Muscle of leg (tissue), 16 donors: ENCODE data around the gene CNTLN. TPM values are rescaled to one million over a fixed set of nuclear protein-coding genes. Genes with fewer than 3 reads are reported as not detected.

ENCODE experiments used
- DNase-seq: peaks from one replicate; pipeline ENCODE4 v3.0.0; 2013
- H3K27ac ChIP-seq: one replicate; pipeline ENCODE4 v1.5.1; 2013; ENCODE audit warnings: mild to moderate bottlenecking, low read length, control low read depth
- H3K27me3 ChIP-seq: one replicate; pipeline ENCODE4 v1.6.1; 2013; ENCODE audit warnings: low read length; ENCODE audit not compliant: control insufficient read depth, insufficient read depth
- H3K36me3 ChIP-seq: one replicate; pipeline ENCODE4 v1.6.1; 2013; ENCODE audit warnings: low read length; ENCODE audit not compliant: control insufficient read depth, insufficient read depth
- H3K4me1 ChIP-seq: one replicate; pipeline ENCODE4 v1.6.1; 2013; ENCODE audit warnings: low read length; ENCODE audit not compliant: control insufficient read depth, insufficient read depth
- H3K4me3 ChIP-seq: one replicate; pipeline ENCODE4 v1.5.1; 2013; ENCODE audit warnings: low read length, control low read depth
- H3K9me3 ChIP-seq: replicated peaks from 2 replicates; pipeline ENCODE4 v1.6.1; 2013; ENCODE audit warnings: low read depth, low read length; ENCODE audit not compliant: control insufficient read depth
- WGBS: methylation state at CpG from one replicate; pipeline ENCODE4 v1.1.5; 2013; ENCODE audit warnings: missing lambda C conversion rate; ENCODE audit not compliant: insufficient coverage; 5-methylcytosine and 5-hydroxymethylcytosine counted together
- long read RNA-seq, 11 donors: transcript quantifications; one replicate each; lab custom pipeline, GENCODE V29; 2026
- polyA plus RNA-seq, 8 donors: library from polyadenylated mRNA; unstranded; fragments of 120-200 nt; gene quantifications; one replicate each; pipeline versions ENCODE4 v1.2.1 to v1.2.3, GENCODE V29; 2013; ENCODE audit warnings: inconsistent platforms in 1 of 8, low replicate concordance in 1 of 8; ENCODE audit not compliant: insufficient read length in 8 of 8, insufficient read depth in 1 of 8
- total RNA-seq: library from RNA; stranded (reverse); fragments of 120-200 nt; gene quantifications from one replicate; pipeline ENCODE4 v1.2.4, GENCODE V29; 2013

CNTLN gene, protein sequence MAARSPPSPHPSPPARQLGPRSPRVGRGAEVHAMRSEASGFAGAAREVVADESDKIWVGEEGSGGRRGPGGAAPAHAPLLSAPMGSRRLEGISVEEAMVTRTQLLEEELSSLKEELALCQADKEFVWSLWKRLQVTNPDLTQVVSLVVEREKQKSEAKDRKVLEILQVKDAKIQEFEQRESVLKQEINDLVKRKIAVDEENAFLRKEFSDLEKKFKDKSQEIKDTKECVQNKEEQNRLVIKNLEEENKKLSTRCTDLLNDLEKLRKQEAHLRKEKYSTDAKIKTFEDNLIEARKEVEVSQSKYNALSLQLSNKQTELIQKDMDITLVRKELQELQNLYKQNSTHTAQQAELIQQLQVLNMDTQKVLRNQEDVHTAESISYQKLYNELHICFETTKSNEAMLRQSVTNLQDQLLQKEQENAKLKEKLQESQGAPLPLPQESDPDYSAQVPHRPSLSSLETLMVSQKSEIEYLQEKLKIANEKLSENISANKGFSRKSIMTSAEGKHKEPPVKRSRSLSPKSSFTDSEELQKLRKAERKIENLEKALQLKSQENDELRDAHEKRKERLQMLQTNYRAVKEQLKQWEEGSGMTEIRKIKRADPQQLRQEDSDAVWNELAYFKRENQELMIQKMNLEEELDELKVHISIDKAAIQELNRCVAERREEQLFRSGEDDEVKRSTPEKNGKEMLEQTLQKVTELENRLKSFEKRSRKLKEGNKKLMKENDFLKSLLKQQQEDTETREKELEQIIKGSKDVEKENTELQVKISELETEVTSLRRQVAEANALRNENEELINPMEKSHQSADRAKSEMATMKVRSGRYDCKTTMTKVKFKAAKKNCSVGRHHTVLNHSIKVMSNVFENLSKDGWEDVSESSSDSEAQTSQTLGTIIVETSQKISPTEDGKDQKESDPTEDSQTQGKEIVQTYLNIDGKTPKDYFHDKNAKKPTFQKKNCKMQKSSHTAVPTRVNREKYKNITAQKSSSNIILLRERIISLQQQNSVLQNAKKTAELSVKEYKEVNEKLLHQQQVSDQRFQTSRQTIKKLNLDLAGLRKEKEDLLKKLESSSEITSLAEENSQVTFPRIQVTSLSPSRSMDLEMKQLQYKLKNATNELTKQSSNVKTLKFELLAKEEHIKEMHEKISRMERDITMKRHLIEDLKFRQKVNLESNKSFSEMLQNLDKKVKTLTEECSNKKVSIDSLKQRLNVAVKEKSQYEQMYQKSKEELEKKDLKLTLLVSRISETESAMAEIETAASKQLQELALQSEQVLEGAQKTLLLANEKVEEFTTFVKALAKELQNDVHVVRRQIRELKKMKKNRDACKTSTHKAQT (N-terminal part only)
- total RNA-seq (13.7 TPM), polyA plus RNA-seq (10 to 100 TPM in 3 of 8 donors, 1 to 10 TPM in 5; 7.2 to 12.6 (median 9.1) TPM)
- long read RNA-seq, donor 1, result 0 reads
- long read RNA-seq, donor 2, result 0 reads
- long read RNA-seq, donor 3, full-length matches to known transcripts, result 4 of 4 reads
- long read RNA-seq, donor 3, partial matches to known transcripts, result 0 of 4 reads
- long read RNA-seq, donor 3, other reads (novel, unspliced or antisense), result 0 of 4 reads
- long read RNA-seq, donor 4, result 0 reads
- long read RNA-seq, donor 5, full-length matches to known transcripts, result 2 of 2 reads
- long read RNA-seq, donor 5, partial matches to known transcripts, result 0 of 2 reads
- long read RNA-seq, donor 5, other reads (novel, unspliced or antisense), result 0 of 2 reads
- long read RNA-seq, donor 6, result 0 reads
- long read RNA-seq, donor 7, full-length matches to known transcripts, result 4 of 4 reads
- long read RNA-seq, donor 7, partial matches to known transcripts, result 0 of 4 reads
- long read RNA-seq, donor 7, other reads (novel, unspliced or antisense), result 0 of 4 reads
- long read RNA-seq, donor 8, full-length matches to known transcripts, result 1 of 1 reads
- long read RNA-seq, donor 8, partial matches to known transcripts, result 0 of 1 reads
- long read RNA-seq, donor 8, other reads (novel, unspliced or antisense), result 0 of 1 reads
- long read RNA-seq, donor 9, result 0 reads
- long read RNA-seq, donor 10, partial matches to known transcripts, result 7 of 7 reads
- long read RNA-seq, donor 10, other reads (novel, unspliced or antisense), result 0 of 7 reads
- long read RNA-seq, donor 11, result 0 reads

- Histone ChIP-seq H3K36me3 (no peaks in the 10 kb centered on the region), H3K9me3 (no peaks in the 10 kb centered on the region), H3K27ac (peak within 1 kb of the TSS; percentile 86), H3K27me3 (no peaks in the 10 kb centered on the region), H3K4me1 (peaks cover 6% of the 10 kb centered on the region), H3K4me3 (peak within 1 kb of the TSS; percentile 62)
- peak; percentile 97 for DNase-seq
- 1% methylated on average over 52 of the region's 61 CpGs for WGBS
Observed at GRCh38 chr9:17134396-17135294, at the start of gene CNTLN. TSS of gene CNTLN (plus strand) at chr9:17135040. CDS start at chr9:17135066, 26 bp downstream.

- WGBS, result 71% methylated on average over 1 of the region's 5 CpGs
- Histone ChIP-seq H3K9me3 (no peaks in the 10 kb centered on the region), H3K36me3 (no peaks in the 10 kb centered on the region), H3K4me1 (no peaks in the 10 kb centered on the region), H3K27ac (no peak overlapping the region), H3K27me3 (no peaks in the 10 kb centered on the region), H3K4me3 (no peak overlapping the region)
- no peak for DNase-seq
Observed at GRCh38 chr9:17088566-17088965, 46.3 kb upstream of the CNTLN start.

DNA sequence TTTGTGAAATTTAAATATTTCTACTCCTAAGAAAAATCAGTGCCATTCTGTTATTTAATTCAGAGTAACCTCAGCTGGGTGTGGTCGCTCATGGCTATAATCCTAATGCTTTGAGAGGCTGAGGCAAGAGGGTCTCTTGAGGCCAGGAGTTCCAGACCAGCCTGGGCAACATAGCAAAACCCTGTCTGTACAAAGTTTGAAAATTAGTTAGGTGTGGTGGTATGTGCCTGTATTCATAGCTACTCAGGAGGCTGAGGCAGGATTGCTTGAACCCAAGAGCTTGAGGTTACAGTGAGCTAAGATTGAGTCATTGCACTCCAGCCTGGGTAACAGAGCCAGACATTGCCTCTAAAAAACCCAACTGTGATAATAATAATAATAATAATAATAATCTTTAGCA, 44.8 kb upstream of the CNTLN start:
- H3K27me3 ChIP-seq, result no peaks in the 10 kb centered on the region
- H3K9me3 ChIP-seq, result no peaks in the 10 kb centered on the region
- WGBS, result no CpG with 5 or more reads among the region's 1 CpG
- no peak overlapping the region for H3K27ac ChIP-seq
- no peaks in the 10 kb centered on the region for H3K4me1 ChIP-seq
- H3K36me3 ChIP-seq, result no peaks in the 10 kb centered on the region
- DNase-seq, result no peak
- H3K4me3 ChIP-seq, result no peak overlapping the region

DNA sequence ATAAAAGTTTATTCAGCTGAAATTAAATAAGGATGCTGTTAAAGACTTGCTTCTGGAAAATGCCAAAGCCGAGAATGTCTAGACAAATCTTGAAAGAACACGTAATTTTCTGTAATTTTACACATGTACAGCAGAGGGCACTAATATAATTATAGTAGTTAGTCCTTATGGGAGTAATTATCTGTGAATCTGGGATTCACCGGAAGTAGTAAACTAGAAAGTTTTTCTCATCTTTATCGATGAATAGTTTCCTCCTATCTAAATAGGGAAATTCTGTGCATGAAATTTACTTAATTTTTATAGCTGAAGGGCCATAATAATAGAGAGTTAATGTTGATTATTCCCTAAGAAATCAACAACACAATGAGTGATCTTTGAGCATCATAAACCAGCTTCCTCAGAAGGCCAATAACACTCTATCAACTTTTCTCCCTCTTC, 18.4 kb upstream of the CNTLN start:
- no peak overlapping the region for H3K4me3 ChIP-seq
- no peaks in the 10 kb centered on the region for H3K4me1 ChIP-seq
- no peaks in the 10 kb centered on the region for H3K9me3 ChIP-seq
- no CpG with 5 or more reads among the region's 4 CpGs for WGBS
- no peak overlapping the region for H3K27ac ChIP-seq
- H3K27me3 ChIP-seq, result no peaks in the 10 kb centered on the region
- DNase-seq, result peak; percentile 41
- H3K36me3 ChIP-seq, result no peaks in the 10 kb centered on the region

- 50% methylated on average over 1 of the region's 3 CpGs for WGBS
- Histone ChIP-seq H3K27me3 (no peaks in the 10 kb centered on the region), H3K4me3 (no peak overlapping the region), H3K9me3 (no peaks in the 10 kb centered on the region), H3K27ac (no peak overlapping the region), H3K36me3 (no peaks in the 10 kb centered on the region), H3K4me1 (no peaks in the 10 kb centered on the region)
- no peak for DNase-seq
Observed at GRCh38 chr9:17117372-17117771, 17.5 kb upstream of the CNTLN start.

DNA sequence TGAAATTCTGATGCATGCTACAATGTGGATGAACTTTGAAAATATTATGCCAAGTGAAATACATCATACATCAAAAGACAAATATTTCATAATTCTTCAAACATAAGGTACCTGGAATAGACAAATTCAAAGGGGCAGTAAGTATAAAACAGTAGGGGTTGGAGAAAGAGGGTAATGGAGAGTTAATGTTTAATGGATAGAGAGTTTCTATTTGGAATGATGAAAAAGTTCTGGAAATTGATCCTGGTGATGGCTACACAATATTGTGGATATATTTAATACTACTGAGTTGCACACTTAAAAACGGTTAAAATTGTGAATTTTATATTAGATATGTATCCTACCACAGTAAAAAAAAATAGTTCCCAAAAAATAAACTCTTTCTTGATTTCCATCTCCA, 14.6 kb upstream of the CNTLN start:
- WGBS, result no CpG with 5 or more reads among the region's 1 CpG

GRCh38 chr9:17121264-17121663, 13.6 kb upstream of the CNTLN start:
- H3K36me3 ChIP-seq, result no peaks in the 10 kb centered on the region
- H3K4me3 ChIP-seq, result no peak overlapping the region
- no peaks in the 10 kb centered on the region for H3K4me1 ChIP-seq
- no peaks in the 10 kb centered on the region for H3K27me3 ChIP-seq
- 61% methylated on average over 2 of the region's 2 CpGs for WGBS
- H3K9me3 ChIP-seq, result no peaks in the 10 kb centered on the region
- no peak overlapping the region for H3K27ac ChIP-seq
- no peak for DNase-seq

More for the DNA sequence above, 14.6 kb upstream of the CNTLN start:
- H3K36me3 ChIP-seq, result no peaks in the 10 kb centered on the region
- H3K4me3 ChIP-seq, result no peak overlapping the region
- no peak for DNase-seq
- no peak overlapping the region for H3K27ac ChIP-seq
- H3K27me3 ChIP-seq, result no peaks in the 10 kb centered on the region
- H3K9me3 ChIP-seq, result no peaks in the 10 kb centered on the region
- H3K4me1 ChIP-seq, result no peaks in the 10 kb centered on the region

GRCh38 chr9:17130291-17130690, 4.5 kb upstream of the CNTLN start:
- H3K27me3 ChIP-seq, result no peaks in the 10 kb centered on the region
- H3K9me3 ChIP-seq, result no peaks in the 10 kb centered on the region
- no peaks in the 10 kb centered on the region for H3K36me3 ChIP-seq
- no peak overlapping the region for H3K4me3 ChIP-seq
- H3K4me1 ChIP-seq, result peaks cover 6% of the 10 kb centered on the region
- no peak overlapping the region for H3K27ac ChIP-seq
- 40% methylated on average over 1 of the region's 4 CpGs for WGBS
- no peak for DNase-seq
